Stomach (tissue), 9 donors: ENCODE measurements around the gene SCN8A. TPM values are rescaled to one million over a fixed set of nuclear protein-coding genes. Genes with fewer than 3 reads are reported as not detected.

Experiments
- DNase-seq, 2 donors: peaks; one replicate each; pipeline versions ENCODE4 v3.0.0 to v3.0.0-alpha.2; 2013 to 2019
- H3K27ac ChIP-seq, 5 donors: fragments of 200-600 bp in 4 of 5; sonication (generic) in 4 of 5; one replicate each; pipeline ENCODE4 v1.5.1; 2013 to 2019; ENCODE audit warnings: mild to moderate bottlenecking in 1 of 5, moderate library complexity in 1 of 5
- H3K27me3 ChIP-seq, 3 donors: fragments of 200-600 bp; sonication (generic); one replicate each; pipeline ENCODE4 v1.5.1; 2017 to 2019; ENCODE audit warnings: mixed run types in 1 of 3
- H3K36me3 ChIP-seq, 4 donors: fragments of 200-600 bp; sonication (generic); 1 replicate in 3 of 4; 2 replicates in 1 of 4; pipeline ENCODE4 v1.5.1; 2016 to 2019
- H3K4me1 ChIP-seq, 4 donors: fragments of 200-600 bp; sonication (generic); one replicate each; pipeline ENCODE4 v1.5.1; 2016 to 2019
- H3K4me3 ChIP-seq, 4 donors: fragments of 200-600 bp; sonication (generic) in 3 of 4; one replicate each; pipeline ENCODE4 v1.5.1; 2016 to 2019; ENCODE audit warnings: mild to moderate bottlenecking in 1 of 4
- H3K9me3 ChIP-seq, 4 donors: fragments of 200-600 bp; sonication (generic); one replicate each; pipeline ENCODE4 v1.5.1; 2016 to 2019
- CTCF ChIP-seq, 7 experiments: fragments of 450-650 bp in 4 of 7; fragments of 200-600 bp in 3 of 7; sonication (generic) in 3 of 7; IDR thresholded peaks; one replicate each; pipeline ENCODE4 v1.5.1; 2016 to 2019; ENCODE audit warnings: antibody characterized with exemption in 7 of 7, control low read depth in 2 of 7, mild to moderate bottlenecking in 1 of 7
- EP300 ChIP-seq: sonication (generic); formaldehyde crosslinking; IDR thresholded peaks from one replicate; pipeline ENCODE4 v1.6.1; 2017; ENCODE audit warnings: antibody characterized with exemption
- POLR2A ChIP-seq, 4 donors: fragments of 450-650 bp; IDR thresholded peaks; one replicate each; pipeline ENCODE4 v1.6.1; 2016; ENCODE audit warnings: antibody characterized with exemption in 4 of 4, control low read depth in 2 of 4, mild to moderate bottlenecking in 1 of 4, moderate library complexity in 1 of 4
- POLR2AphosphoS5 ChIP-seq, 3 donors: sonication (generic); formaldehyde crosslinking; IDR thresholded peaks; one replicate each; pipeline ENCODE4 v1.6.1; 2016; ENCODE audit warnings: antibody characterized with exemption in 3 of 3
- WGBS, 5 donors: extraction: QIAGEN DNeasy Blood & Tissue Kit in 3 of 5; methylation state at CpG; one replicate each; pipeline versions ENCODE4 v1.1.5 to v1.1.7; 2013 to 2018; 5-methylcytosine and 5-hydroxymethylcytosine counted together
- intact Hi-C: fragments of 100-400 bp; cut with DNase I; formaldehyde crosslinking; loops from one replicate; pipeline ENCODE4 v1.15.1; 2023; ENCODE audit warnings: low total_unique reads
- polyA plus RNA-seq, 3 donors: library from polyadenylated mRNA; stranded (reverse); fragments of 200-250 nt; gene quantifications; one replicate each; pipeline ENCODE4 v1.2.3, GENCODE V29; 2013
- total RNA-seq, 5 donors: library from RNA; depleted of rRNA; stranded (reverse); fragments of >200 nt; gene quantifications; one replicate each; pipeline versions ENCODE4 v1.1.0 to v1.2.3, GENCODE V29; 2014 to 2016
- donor health status: healthy with polysubstance abuse.
- donor health status: Bipolar disorder and iron deficiency.
- donor health status: healthy.

The SCN8A gene
- total and polyA plus RNA-seq, 8 donors: 0.08 to 19.6 (median 1.2) TPM

- H3K27me3 ChIP-seq: peaks cover 0 to 93% (median 5%) of the 10 kb centered on the region in 3 donors
- DNase-seq: no peak
- TF ChIP-seq CTCF (IDR thresholded peaks at IDR 0.05) (no peak), POLR2A (IDR thresholded peaks at IDR 0.05) (no peak), EP300 (no peak), POLR2AphosphoS5 (IDR thresholded peaks at IDR 0.05) (no peak)
- no peaks in the 10 kb centered on the region for H3K36me3 ChIP-seq
- 54 to 75% (median 70%) methylated on average over 12 of the region's 12 CpGs for WGBS, 5 donors
- no peak overlapping the region for H3K4me3 ChIP-seq
- no peaks in the 10 kb centered on the region for H3K9me3 ChIP-seq
- peaks cover 0 to 12% (median 0%) of the 10 kb centered on the region in 4 donors for H3K4me1 ChIP-seq
- intact Hi-C loops: no loop called here
- no peak overlapping the region for H3K27ac ChIP-seq
Measured at GRCh38 chr12:51833448-51834227, 242.6 kb downstream of the SCN8A start.

- WGBS, 5 donors: 61 to 78% (median 73%) methylated on average over 11 of the region's 11 CpGs
- H3K27ac ChIP-seq: no peak overlapping the region
- DNase-seq: no peak
- H3K36me3 ChIP-seq: no peaks in the 10 kb centered on the region
- intact Hi-C loops: no loop called here
- H3K4me1 ChIP-seq: peaks cover 0 to 12% (median 0%) of the 10 kb centered on the region in 4 donors
- no peak for TF ChIP-seq POLR2A (IDR thresholded peaks at IDR 0.05)
- no peak for TF ChIP-seq EP300
- no peak for TF ChIP-seq CTCF (IDR thresholded peaks at IDR 0.05)
- TF ChIP-seq POLR2AphosphoS5 (IDR thresholded peaks at IDR 0.05): no peak
- H3K9me3 ChIP-seq: no peaks in the 10 kb centered on the region
- H3K4me3 ChIP-seq: no peak overlapping the region
- peaks cover 0 to 93% (median 5%) of the 10 kb centered on the region in 3 donors for H3K27me3 ChIP-seq
Measured at GRCh38 chr12:51834411-51834810, 243.4 kb downstream of the SCN8A start.

- WGBS, 5 donors: 57 to 71% (median 68%) methylated on average over 12 to 13 of the region's 13 CpGs
- Histone ChIP-seq H3K27ac (no peak overlapping the region), H3K4me1 (peaks cover 0 to 12% (median 0%) of the 10 kb centered on the region in 4 donors), H3K27me3 (peaks cover 0 to 96% (median 5%) of the 10 kb centered on the region in 3 donors), H3K36me3 (no peaks in the 10 kb centered on the region), H3K9me3 (no peaks in the 10 kb centered on the region), H3K4me3 (no peak overlapping the region)
- intact Hi-C loops: no loop called here
- DNase-seq: no peak
- TF ChIP-seq CTCF (IDR thresholded peaks at IDR 0.05) (no peak), EP300 (no peak), POLR2AphosphoS5 (IDR thresholded peaks at IDR 0.05) (no peak), POLR2A (IDR thresholded peaks at IDR 0.05) (no peak)
Measured at GRCh38 chr12:51836041-51836826, 245.2 kb downstream of the SCN8A start.

GRCh38 chr12:51836827-51837173, 245.8 kb downstream of the SCN8A start:
- DNase-seq: no peak
- WGBS, 5 donors: 77 to 90% (median 86%) methylated on average over 6 of the region's 6 CpGs
- Histone ChIP-seq H3K4me3 (no peak overlapping the region), H3K27ac (no peak overlapping the region), H3K4me1 (peaks cover 0 to 12% (median 0%) of the 10 kb centered on the region in 4 donors), H3K9me3 (no peaks in the 10 kb centered on the region), H3K27me3 (peaks cover 0 to 96% (median 5%) of the 10 kb centered on the region in 3 donors), H3K36me3 (no peaks in the 10 kb centered on the region)
- TF ChIP-seq POLR2A (IDR thresholded peaks at IDR 0.05): no peak
- no peak for TF ChIP-seq CTCF (IDR thresholded peaks at IDR 0.05)
- TF ChIP-seq POLR2AphosphoS5 (IDR thresholded peaks at IDR 0.05): no peak
- no peak for TF ChIP-seq EP300
- intact Hi-C loops: no loop called here
